Mononuclear cell (primary cell): ENCODE measurements around the gene REG4. TPM values are rescaled to one million over a fixed set of nuclear protein-coding genes. Genes with fewer than 3 reads are reported as not detected.

ENCODE experiments used
- H3K27me3 ChIP-seq: 2 replicates; pipeline ENCODE4 v1.6.0; 2011; ENCODE audit warnings: low read length, control low read depth; ENCODE audit not compliant: insufficient read depth
- H3K4me1 ChIP-seq: 2 replicates; pipeline ENCODE4 v1.5.1; 2011; ENCODE audit warnings: mild to moderate bottlenecking, low read length, control low read depth; ENCODE audit not compliant: insufficient read depth
- H3K4me3 ChIP-seq: 2 replicates; pipeline ENCODE4 v1.5.1; 2011; ENCODE audit warnings: mild to moderate bottlenecking, low read length, moderate library complexity
- H3K9me3 ChIP-seq: 2 replicates; pipeline ENCODE4 v1.5.1; 2011; ENCODE audit warnings: low read depth, mild to moderate bottlenecking, control low read depth, low read length
- total RNA-seq: library from RNA; depleted of rRNA; stranded (reverse); fragments of >200 nt; gene quantifications from one replicate; pipeline ENCODE4 v1.2.3, GENCODE V29; 2012

Gene REG4
- total RNA-seq, 1 donor = 0.52 TPM

GRCh38 chr1:119778886-119779560, 32.2 kb downstream of the REG4 start:
- Histone ChIP-seq H3K9me3 (no peaks in the 10 kb centered on the region), H3K27me3 (no peaks in the 10 kb centered on the region), H3K4me1 (peaks cover 16% of the 10 kb centered on the region), H3K4me3 (no peak overlapping the region)

GRCh38 chr1:119778359-119778758, 32.9 kb downstream of the REG4 start:
- H3K27me3 ChIP-seq = peaks cover 4% of the 10 kb centered on the region
- no peaks in the 10 kb centered on the region for H3K9me3 ChIP-seq
- H3K4me3 ChIP-seq = no peak overlapping the region
- H3K4me1 ChIP-seq = peaks cover 9% of the 10 kb centered on the region

- peaks cover 4% of the 10 kb centered on the region for H3K27me3 ChIP-seq
- H3K9me3 ChIP-seq = no peaks in the 10 kb centered on the region
- H3K4me1 ChIP-seq = no peaks in the 10 kb centered on the region
- H3K4me3 ChIP-seq = no peak overlapping the region
These were observed 36.3 kb downstream of the REG4 start for GRCh38 chr1:119774746-119775490.

GRCh38 chr1:119773711-119774241, 37.5 kb downstream of the REG4 start:
- H3K4me1 ChIP-seq = no peaks in the 10 kb centered on the region
- peaks cover 4% of the 10 kb centered on the region for H3K27me3 ChIP-seq
- H3K9me3 ChIP-seq = no peaks in the 10 kb centered on the region
- H3K4me3 ChIP-seq = no peak overlapping the region

GRCh38 chr1:119772298-119772697, 39.0 kb downstream of the REG4 start:
- no peaks in the 10 kb centered on the region for H3K4me1 ChIP-seq
- H3K9me3 ChIP-seq = no peaks in the 10 kb centered on the region
- H3K4me3 ChIP-seq = no peak overlapping the region
- H3K27me3 ChIP-seq = peaks cover 4% of the 10 kb centered on the region

- no peak overlapping the region for H3K4me3 ChIP-seq
- H3K27me3 ChIP-seq = peaks cover 4% of the 10 kb centered on the region
- no peaks in the 10 kb centered on the region for H3K9me3 ChIP-seq
- no peaks in the 10 kb centered on the region for H3K4me1 ChIP-seq
These were observed 39.5 kb downstream of the REG4 start for GRCh38 chr1:119771770-119772169.

- Histone ChIP-seq H3K27me3 (peaks cover 4% of the 10 kb centered on the region), H3K4me3 (no peak overlapping the region), H3K9me3 (no peaks in the 10 kb centered on the region), H3K4me1 (no peaks in the 10 kb centered on the region)
These were observed 40.2 kb downstream of the REG4 start for GRCh38 chr1:119771016-119771415.

GRCh38 chr1:119768778-119769177, 42.5 kb downstream of the REG4 start, which contains the start of gene HMGCS2:
HMGCS2 (minus strand) TSS chr1:119768905; CDS start chr1:119768844, 61 bp downstream.
- H3K27me3 ChIP-seq = peaks cover 3% of the 10 kb centered on the region
- no peak within 1 kb of the TSS for H3K4me3 ChIP-seq
- no peaks in the 10 kb centered on the region for H3K9me3 ChIP-seq
- H3K4me1 ChIP-seq = no peaks in the 10 kb centered on the region

- H3K27me3 ChIP-seq = no peaks in the 10 kb centered on the region
- H3K9me3 ChIP-seq = no peaks in the 10 kb centered on the region
- no peaks in the 10 kb centered on the region for H3K4me1 ChIP-seq
- no peak overlapping the region for H3K4me3 ChIP-seq
These were observed 43.8 kb downstream of the REG4 start for GRCh38 chr1:119767486-119767885.

GRCh38 chr1:119766374-119766794, 44.9 kb downstream of the REG4 start:
- Histone ChIP-seq H3K4me3 (no peak overlapping the region), H3K27me3 (no peaks in the 10 kb centered on the region), H3K9me3 (no peaks in the 10 kb centered on the region)

GRCh38 chr1:119764220-119764619, 47.0 kb downstream of the REG4 start:
- Histone ChIP-seq H3K4me1 (no peaks in the 10 kb centered on the region), H3K9me3 (no peaks in the 10 kb centered on the region), H3K4me3 (no peak overlapping the region), H3K27me3 (no peaks in the 10 kb centered on the region)

More at GRCh38 chr1:119766374-119766794, 44.9 kb downstream of the REG4 start:
- H3K4me1 ChIP-seq = no peaks in the 10 kb centered on the region

- H3K4me3 ChIP-seq = no peak overlapping the region
- no peaks in the 10 kb centered on the region for H3K4me1 ChIP-seq
- no peaks in the 10 kb centered on the region for H3K27me3 ChIP-seq
- no peaks in the 10 kb centered on the region for H3K9me3 ChIP-seq
These were observed 48.3 kb downstream of the REG4 start for GRCh38 chr1:119762953-119763352.

GRCh38 chr1:119762409-119762808, 48.9 kb downstream of the REG4 start:
- Histone ChIP-seq H3K4me3 (no peak overlapping the region), H3K9me3 (no peaks in the 10 kb centered on the region), H3K27me3 (no peaks in the 10 kb centered on the region), H3K4me1 (no peaks in the 10 kb centered on the region)

- Histone ChIP-seq H3K4me1 (no peaks in the 10 kb centered on the region), H3K27me3 (no peaks in the 10 kb centered on the region), H3K9me3 (no peaks in the 10 kb centered on the region), H3K4me3 (no peak overlapping the region)
These were observed 52.7 kb downstream of the REG4 start for GRCh38 chr1:119758584-119758983.

GRCh38 chr1:119752592-119752991, 58.7 kb downstream of the REG4 start:
- Histone ChIP-seq H3K4me1 (no peaks in the 10 kb centered on the region), H3K9me3 (no peaks in the 10 kb centered on the region), H3K27me3 (no peaks in the 10 kb centered on the region), H3K4me3 (no peak overlapping the region)
